ENCODE measurements around the gene ICAM5.

GRCh38 chr19:10284960-10285278, 4.8 kb upstream of the ICAM5 start:
- TF ChIP-seq GATA2 (IDR thresholded peaks at IDR 0.05; ENCODE audit: low read depth, low read length) (no peak), GATA3 (IDR thresholded peaks at IDR 0.05; ENCODE audit: low read depth, low read length) (no peak)
